Coronary artery (tissue), 2 donors: ENCODE results near the gene SFTA2.

Source experiments
- DNase-seq: peaks from one replicate; pipeline ENCODE4 v3.0.0-alpha.2; 2017; ENCODE audit warnings: low spot score
- H3K27ac ChIP-seq, 2 donors: fragments of 200-600 bp; sonication (generic); one replicate each; pipeline ENCODE4 v1.5.1; 2016 to 2019
- H3K4me3 ChIP-seq: fragments of 200-600 bp; sonication (generic); 2 replicates; pipeline ENCODE4 v1.5.1; 2016; ENCODE audit warnings: mild to moderate bottlenecking, moderate library complexity
- TF ChIP-seq, protein P1 (sequence below): fragments of 200-600 bp; sonication (generic); IDR thresholded peaks from one replicate; pipeline ENCODE4 v1.5.1; 2019; ENCODE audit warnings: antibody characterized with exemption

SFTA2 gene

DNA sequence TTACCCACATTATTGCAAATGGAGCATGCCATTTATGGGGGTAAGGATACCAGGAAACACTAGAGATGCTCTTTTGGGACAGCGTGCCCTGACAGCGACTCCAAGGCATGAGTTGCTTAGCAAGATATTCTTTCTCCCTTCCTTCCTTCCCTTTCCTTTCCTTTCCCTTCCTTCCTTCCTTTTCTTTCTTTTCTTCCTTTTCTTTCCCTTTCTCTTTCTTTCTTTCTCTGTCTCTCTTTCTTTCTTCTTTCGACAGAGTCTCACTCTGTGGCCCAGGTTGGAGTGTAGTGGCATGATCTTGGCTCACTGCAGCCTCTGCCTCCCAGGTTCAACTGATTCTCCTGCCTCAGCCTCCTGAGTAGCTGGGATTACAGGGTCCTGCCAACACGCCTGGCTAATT is 12.1 kb upstream of the SFTA2 start:
- DNase-seq = no peak
- Histone ChIP-seq H3K4me3 (no peak overlapping the region), H3K27ac (no peak overlapping the region)
- TF ChIP-seq, protein P1, sequence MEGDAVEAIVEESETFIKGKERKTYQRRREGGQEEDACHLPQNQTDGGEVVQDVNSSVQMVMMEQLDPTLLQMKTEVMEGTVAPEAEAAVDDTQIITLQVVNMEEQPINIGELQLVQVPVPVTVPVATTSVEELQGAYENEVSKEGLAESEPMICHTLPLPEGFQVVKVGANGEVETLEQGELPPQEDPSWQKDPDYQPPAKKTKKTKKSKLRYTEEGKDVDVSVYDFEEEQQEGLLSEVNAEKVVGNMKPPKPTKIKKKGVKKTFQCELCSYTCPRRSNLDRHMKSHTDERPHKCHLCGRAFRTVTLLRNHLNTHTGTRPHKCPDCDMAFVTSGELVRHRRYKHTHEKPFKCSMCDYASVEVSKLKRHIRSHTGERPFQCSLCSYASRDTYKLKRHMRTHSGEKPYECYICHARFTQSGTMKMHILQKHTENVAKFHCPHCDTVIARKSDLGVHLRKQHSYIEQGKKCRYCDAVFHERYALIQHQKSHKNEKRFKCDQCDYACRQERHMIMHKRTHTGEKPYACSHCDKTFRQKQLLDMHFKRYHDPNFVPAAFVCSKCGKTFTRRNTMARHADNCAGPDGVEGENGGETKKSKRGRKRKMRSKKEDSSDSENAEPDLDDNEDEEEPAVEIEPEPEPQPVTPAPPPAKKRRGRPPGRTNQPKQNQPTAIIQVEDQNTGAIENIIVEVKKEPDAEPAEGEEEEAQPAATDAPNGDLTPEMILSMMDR = no peak

DNA sequence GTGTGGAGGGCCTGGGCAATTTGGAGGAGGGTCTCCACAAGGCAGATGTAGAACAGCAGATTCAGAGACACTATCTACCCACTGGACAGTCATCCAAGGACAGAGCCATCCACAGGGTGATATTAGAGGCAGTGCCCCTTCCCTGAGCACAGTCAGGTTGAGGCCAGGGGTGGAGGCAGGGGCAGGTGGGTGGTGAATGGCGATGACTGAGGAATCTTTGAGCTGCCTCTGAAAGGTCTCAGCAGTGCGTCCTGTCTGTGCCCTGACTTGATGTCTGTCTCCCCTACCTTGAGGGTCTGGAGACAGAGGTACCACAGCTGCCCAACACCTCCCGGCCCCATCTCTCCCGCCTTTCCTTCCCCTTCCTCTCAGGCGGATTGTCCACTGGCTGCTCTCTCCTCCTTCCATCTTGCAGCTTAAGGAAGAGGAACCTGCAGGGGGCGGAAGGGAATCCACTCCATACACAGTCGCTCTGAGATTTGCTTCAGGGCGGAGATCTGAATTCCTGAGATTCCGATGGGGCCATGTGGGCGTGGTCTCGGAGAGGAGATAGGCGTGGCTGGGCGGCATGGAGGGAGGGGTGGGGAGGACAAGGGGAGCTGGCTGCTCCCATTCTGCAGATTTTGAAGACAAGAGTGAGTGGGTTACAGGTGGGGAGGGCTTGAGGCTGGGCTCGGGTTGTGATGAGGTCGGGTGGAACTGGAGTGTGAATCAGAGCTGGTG is 10.5 kb upstream of the SFTA2 start:
- peak overlapping the region; percentile 45 for H3K4me3 ChIP-seq
- no peak overlapping the region for H3K27ac ChIP-seq
- TF ChIP-seq, protein P1 = no peak
- no peak for DNase-seq

DNA sequence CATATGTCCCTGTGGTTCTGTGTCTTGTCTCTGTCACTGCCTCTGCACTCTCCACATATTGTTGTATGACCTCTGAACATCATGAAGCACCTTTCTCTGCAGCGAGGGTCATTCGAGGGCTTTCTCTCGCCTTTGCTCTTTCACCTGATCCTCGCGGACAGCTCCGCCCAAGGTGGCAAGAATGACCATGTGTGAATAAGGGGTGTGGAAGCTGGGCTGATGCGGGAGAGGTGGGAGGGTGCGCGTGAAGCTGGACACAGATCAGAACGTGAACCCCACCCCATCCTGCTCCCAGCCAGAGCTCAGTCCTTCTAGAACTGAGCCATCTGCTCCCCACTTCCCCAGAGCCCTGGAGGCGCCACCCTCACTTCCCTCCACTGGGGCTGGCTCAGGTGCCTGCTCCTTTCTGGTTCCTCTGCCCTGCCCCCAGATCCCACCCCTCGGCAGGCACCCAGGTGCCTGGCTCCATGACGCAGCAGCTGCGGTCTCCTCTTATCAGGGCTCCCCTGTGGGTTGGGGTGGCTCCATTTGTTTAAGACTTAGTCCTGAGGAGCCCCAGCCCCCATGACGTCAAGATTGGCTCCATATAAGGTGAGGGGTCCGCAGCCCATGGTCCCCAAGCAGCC is 8.5 kb upstream of the SFTA2 start, which contains the start of gene MUCL3:
Gene MUCL3 (plus strand): TSS at position 613 of the 626 bp plus-strand sequence. CDS start 27 bp downstream, outside the sequence.
- no peak within 1 kb of the TSS for H3K4me3 ChIP-seq
- H3K27ac ChIP-seq = no peak within 1 kb of the TSS
- TF ChIP-seq, protein P1 = no peak
- no peak for DNase-seq

DNA sequence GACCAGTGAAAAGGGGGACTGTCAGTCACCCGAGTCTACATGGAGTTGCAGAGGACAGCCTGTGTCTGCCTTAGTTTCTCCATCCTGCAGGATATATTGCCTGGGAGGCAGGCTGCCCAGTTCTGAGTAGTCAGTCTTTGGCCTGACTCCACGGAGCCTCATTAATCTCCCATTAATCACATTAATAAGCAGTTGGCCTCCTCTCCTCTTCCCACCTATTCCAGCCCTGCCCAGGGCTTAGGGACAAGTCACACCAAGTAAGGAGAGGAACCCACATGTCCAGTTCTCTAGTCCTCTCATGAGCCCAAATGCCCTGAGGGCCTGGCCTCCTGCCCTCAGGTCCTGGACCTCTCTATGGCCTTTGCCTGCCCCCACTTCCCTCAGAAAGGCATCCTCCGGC is 7.5 kb upstream of the SFTA2 start:
- TF ChIP-seq, protein P1 = no peak
- Histone ChIP-seq H3K4me3 (no peak overlapping the region), H3K27ac (no peak overlapping the region)
- no peak for DNase-seq

DNA sequence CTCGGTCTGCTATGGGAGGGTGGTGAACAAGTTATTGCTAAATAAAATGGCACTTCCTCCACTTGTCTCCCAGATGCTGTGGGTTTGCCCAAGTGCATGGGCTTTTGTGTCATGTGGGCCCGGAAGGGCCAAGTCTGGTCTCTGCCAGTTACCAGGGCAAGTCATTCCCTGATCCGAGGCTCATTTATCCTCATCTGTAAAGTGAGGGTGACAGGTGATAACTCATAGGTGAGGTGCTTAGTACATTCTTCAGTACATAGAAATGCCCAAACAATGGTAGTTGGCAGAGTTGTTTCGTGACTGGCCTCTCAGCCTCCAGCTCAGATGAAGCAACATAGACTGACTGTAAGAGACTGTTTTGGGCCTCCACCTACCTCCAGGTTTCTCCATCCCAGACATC is 6.8 kb upstream of the SFTA2 start:
- Histone ChIP-seq H3K27ac (no peak overlapping the region), H3K4me3 (no peak overlapping the region)
- DNase-seq = no peak
- TF ChIP-seq, protein P1 = no peak

DNA sequence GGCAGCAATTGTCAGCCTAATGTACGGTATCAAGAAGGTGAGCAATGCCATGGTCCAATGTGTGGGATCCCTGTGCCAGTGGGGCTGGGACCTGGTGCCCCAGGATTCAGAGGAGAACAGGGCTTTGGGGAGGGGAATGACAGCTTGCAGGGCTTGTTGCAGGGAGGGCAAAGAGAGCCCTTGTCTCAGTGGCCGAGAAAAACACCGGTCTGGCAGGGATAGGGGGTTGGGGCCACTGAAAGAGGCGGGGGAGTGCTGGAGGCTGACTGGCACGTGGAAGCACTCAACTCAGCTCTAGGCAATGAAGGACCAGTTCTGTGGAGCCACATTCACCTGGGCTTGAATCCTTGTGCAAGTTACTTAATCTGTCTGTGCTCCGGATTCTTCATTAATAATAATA is 5.3 kb upstream of the SFTA2 start:
- Histone ChIP-seq H3K4me3 (no peak overlapping the region), H3K27ac (no peak overlapping the region)
- no peak for DNase-seq
- TF ChIP-seq, protein P1 = no peak

DNA sequence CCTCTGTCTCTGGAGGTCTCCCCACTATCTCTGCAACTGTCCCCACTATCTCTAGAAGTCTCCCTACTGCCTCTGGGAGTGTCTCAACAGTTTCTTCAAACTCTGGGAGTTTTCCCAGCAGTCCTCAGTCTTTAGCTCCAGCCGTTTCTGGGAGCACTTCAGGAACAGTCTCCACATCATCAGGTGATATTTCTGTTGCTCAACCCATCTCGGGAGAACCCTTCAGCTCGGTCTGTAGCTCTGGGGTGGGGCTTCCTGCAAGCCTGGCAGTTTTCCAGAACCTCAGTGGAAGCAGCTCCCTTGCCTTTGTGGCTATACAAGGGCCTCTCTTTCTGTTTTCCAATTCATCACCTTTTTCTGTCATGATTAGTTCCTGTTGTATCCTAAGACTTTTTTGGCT is 3.0 kb upstream of the SFTA2 start:
- Histone ChIP-seq H3K4me3 (no peak overlapping the region), H3K27ac (no peak overlapping the region)
- no peak for DNase-seq
- TF ChIP-seq, protein P1 = no peak
